K562 (cell line): Measurements from ENCODE around the gene FIGNL1. TPM values are rescaled to one million over a fixed set of nuclear protein-coding genes. Genes with fewer than 3 reads are reported as not detected.

Experiments
- CSDE1 ChIP-seq, 2 experiments: fragments of 450-650 bp; IDR thresholded peaks; 2 replicates each; pipeline ENCODE4 v1.6.1; 2016; ENCODE audit warnings: mild to moderate bottlenecking in 1 of 2
- MECOM ChIP-seq: fragments of 250-450 bp; sonication (Bioruptor Pico); IDR thresholded peaks from 2 replicates; pipeline ENCODE4 v1.8.0; 2022; ENCODE audit warnings: inconsistent platforms
- PTTG1 ChIP-seq: fragments of 450-650 bp; IDR thresholded peaks from 2 replicates; pipeline ENCODE4 v1.6.1; 2016; ENCODE audit warnings: low read depth, mild to moderate bottlenecking, missing genetic modification characterization, missing compliant biosample characterization
- RUNX1 ChIP-seq: sonication (generic); IDR thresholded peaks from 2 replicates; pipeline ENCODE4 v1.6.1; 2016; ENCODE audit warnings: antibody characterized with exemption, low read depth
- TCF7 ChIP-seq: sonication (generic); IDR thresholded peaks from 2 replicates; pipeline ENCODE4 v1.6.1; 2016; ENCODE audit warnings: antibody characterized with exemption, borderline replicate concordance
- VEZF1 ChIP-seq: fragments of 200-800 bp; sonication (Bioruptor generic); IDR thresholded peaks from 2 replicates; pipeline ENCODE4 v1.6.1; 2017; ENCODE audit warnings: missing genetic modification characterization, missing compliant biosample characterization
- ZNF436 ChIP-seq: fragments of 250-450, 450-650 bp; sonication (Bioruptor Pico); formaldehyde crosslinking; IDR thresholded peaks from 2 replicates; pipeline ENCODE4 v1.7.0; 2020; ENCODE audit warnings: mild to moderate bottlenecking
- polyA plus RNA-seq, 8 experiments: library from polyadenylated mRNA; depleted of rRNA in 4 of 8; stranded (reverse) in 5 of 8; unstranded in 3 of 8; fragments of >200 nt; fragmentation: Nextera tagmentation in 2 of 8; fragmentation: Illumina TruSeq in 1 of 8; extraction: Ambion mirVana in 2 of 8; extraction: Trizol in 1 of 8; gene quantifications; 2 replicates each; pipeline versions ENCODE4 v1.2.1 to v1.2.3, GENCODE V29; 2011 to 2014; ENCODE audit warnings: inconsistent platforms in 1 of 8, missing spikeins in 1 of 8
- total RNA-seq, 7 experiments: library from RNA; depleted of rRNA in 6 of 7; stranded (reverse); fragments of >200 nt in 6 of 7; fragmentation: Illumina TruSeq in 2 of 7; extraction: Trizol in 2 of 7; gene quantifications; 2 replicates each; pipeline versions ENCODE4 v1.2.1 to v1.2.3, GENCODE V29; 2011 to 2021; ENCODE audit warnings: low replicate concordance in 1 of 7
- TF ChIP-seq, protein P1 (sequence below): fragments of 450-650 bp; IDR thresholded peaks from 2 replicates; pipeline ENCODE4 v1.6.1; 2016; ENCODE audit warnings: low read depth
- TF ChIP-seq, protein P2 (sequence below): fragments of 250-450 bp; sonication (Bioruptor Pico); IDR thresholded peaks from 2 replicates; pipeline ENCODE4 v1.8.0; 2021; ENCODE audit warnings: moderate library complexity, mild to moderate bottlenecking, inconsistent platforms
- TF ChIP-seq, protein P3 (sequence below): fragments of 150-350 bp; IDR thresholded peaks from 2 replicates; pipeline ENCODE4 v1.6.1; 2014; ENCODE audit warnings: low read depth, mild to moderate bottlenecking, low read length, borderline replicate concordance
- TF ChIP-seq, protein P4 (sequence below): fragments of 450-650 bp; IDR thresholded peaks from 2 replicates; pipeline ENCODE4 v1.6.1; 2016; ENCODE audit warnings: borderline replicate concordance

Gene FIGNL1
- total and polyA plus RNA-seq, 9 of the 15 experiments (the other 6 are each of a cell fraction or from before 2014, with no cell fraction given): 15.5 to 48.3 (median 27.6) TPM

GRCh38 chr7:50467817-50468610 is 17.9 kb upstream of the FIGNL1 start (continued):
- TF ChIP-seq, protein P1, sequence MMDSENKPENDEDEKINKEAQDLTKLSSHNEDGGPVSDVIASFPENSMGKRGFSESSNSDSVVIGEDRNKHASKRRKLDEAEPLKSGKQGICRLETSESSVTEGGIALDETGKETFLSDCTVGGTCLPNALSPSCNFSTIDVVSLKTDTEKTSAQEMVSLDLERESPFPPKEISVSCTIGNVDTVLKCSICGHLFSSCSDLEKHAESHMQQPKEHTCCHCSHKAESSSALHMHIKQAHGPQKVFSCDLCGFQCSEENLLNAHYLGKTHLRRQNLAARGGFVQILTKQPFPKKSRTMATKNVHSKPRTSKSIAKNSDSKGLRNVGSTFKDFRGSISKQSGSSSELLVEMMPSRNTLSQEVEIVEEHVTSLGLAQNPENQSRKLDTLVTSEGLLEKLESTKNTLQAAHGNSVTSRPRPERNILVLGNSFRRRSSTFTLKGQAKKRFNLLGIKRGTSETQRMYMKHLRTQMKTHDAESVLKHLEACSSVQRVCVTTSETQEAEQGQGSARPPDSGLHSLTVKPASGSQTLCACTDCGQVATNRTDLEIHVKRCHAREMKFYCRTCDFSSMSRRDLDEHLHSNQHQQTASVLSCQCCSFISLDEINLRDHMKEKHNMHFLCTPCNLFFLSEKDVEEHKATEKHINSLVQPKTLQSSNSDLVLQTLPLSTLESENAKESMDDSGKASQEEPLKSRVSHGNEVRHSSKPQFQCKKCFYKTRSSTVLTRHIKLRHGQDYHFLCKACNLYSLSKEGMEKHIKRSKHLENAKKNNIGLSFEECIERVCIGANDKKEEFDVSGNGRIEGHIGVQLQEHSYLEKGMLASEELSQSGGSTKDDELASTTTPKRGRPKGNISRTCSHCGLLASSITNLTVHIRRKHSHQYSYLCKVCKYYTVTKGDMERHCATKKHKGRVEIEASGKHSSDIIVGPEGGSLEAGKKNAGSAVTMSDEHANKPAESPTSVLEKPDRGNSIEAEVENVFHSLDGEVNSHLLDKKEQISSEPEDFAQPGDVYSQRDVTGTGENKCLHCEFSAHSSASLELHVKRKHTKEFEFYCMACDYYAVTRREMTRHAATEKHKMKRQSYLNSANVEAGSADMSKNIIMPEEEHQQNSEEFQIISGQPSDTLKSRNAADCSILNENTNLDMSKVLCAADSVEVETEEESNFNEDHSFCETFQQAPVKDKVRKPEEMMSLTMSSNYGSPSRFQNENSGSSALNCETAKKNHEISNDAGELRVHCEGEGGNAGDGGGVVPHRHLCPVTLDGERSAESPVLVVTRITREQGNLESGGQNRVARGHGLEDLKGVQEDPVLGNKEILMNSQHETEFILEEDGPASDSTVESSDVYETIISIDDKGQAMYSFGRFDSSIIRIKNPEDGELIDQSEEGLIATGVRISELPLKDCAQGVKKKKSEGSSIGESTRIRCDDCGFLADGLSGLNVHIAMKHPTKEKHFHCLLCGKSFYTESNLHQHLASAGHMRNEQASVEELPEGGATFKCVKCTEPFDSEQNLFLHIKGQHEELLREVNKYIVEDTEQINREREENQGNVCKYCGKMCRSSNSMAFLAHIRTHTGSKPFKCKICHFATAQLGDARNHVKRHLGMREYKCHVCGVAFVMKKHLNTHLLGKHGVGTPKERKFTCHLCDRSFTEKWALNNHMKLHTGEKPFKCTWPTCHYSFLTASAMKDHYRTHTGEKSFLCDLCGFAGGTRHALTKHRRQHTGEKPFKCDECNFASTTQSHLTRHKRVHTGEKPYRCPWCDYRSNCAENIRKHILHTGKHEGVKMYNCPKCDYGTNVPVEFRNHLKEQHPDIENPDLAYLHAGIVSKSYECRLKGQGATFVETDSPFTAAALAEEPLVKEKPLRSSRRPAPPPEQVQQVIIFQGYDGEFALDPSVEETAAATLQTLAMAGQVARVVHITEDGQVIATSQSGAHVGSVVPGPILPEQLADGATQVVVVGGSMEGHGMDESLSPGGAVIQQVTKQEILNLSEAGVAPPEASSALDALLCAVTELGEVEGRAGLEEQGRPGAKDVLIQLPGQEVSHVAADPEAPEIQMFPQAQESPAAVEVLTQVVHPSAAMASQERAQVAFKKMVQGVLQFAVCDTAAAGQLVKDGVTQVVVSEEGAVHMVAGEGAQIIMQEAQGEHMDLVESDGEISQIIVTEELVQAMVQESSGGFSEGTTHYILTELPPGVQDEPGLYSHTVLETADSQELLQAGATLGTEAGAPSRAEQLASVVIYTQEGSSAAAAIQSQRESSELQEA: no peak
- TF ChIP-seq, protein P2, sequence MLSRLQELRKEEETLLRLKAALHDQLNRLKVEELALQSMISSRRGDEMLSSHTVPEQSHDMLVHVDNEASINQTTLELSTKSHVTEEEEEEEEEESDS (CRISPR knock-in tag): no peak
- TF ChIP-seq, protein P3, sequence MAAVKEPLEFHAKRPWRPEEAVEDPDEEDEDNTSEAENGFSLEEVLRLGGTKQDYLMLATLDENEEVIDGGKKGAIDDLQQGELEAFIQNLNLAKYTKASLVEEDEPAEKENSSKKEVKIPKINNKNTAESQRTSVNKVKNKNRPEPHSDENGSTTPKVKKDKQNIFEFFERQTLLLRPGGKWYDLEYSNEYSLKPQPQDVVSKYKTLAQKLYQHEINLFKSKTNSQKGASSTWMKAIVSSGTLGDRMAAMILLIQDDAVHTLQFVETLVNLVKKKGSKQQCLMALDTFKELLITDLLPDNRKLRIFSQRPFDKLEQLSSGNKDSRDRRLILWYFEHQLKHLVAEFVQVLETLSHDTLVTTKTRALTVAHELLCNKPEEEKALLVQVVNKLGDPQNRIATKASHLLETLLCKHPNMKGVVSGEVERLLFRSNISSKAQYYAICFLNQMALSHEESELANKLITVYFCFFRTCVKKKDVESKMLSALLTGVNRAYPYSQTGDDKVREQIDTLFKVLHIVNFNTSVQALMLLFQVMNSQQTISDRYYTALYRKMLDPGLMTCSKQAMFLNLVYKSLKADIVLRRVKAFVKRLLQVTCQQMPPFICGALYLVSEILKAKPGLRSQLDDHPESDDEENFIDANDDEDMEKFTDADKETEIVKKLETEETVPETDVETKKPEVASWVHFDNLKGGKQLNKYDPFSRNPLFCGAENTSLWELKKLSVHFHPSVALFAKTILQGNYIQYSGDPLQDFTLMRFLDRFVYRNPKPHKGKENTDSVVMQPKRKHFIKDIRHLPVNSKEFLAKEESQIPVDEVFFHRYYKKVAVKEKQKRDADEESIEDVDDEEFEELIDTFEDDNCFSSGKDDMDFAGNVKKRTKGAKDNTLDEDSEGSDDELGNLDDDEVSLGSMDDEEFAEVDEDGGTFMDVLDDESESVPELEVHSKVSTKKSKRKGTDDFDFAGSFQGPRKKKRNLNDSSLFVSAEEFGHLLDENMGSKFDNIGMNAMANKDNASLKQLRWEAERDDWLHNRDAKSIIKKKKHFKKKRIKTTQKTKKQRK: no peak
- TF ChIP-seq PTTG1 (tag) (no peak), ZNF436 (CRISPR knock-in tag) (no peak), CSDE1 (IDR thresholded peaks at IDR 0.05) (no peak), TCF7 (no peak), RUNX1 (no peak), MECOM (CRISPR knock-in tag) (no peak), VEZF1 (CRISPR knock-in tag) (no peak)
- TF ChIP-seq, protein P4, sequence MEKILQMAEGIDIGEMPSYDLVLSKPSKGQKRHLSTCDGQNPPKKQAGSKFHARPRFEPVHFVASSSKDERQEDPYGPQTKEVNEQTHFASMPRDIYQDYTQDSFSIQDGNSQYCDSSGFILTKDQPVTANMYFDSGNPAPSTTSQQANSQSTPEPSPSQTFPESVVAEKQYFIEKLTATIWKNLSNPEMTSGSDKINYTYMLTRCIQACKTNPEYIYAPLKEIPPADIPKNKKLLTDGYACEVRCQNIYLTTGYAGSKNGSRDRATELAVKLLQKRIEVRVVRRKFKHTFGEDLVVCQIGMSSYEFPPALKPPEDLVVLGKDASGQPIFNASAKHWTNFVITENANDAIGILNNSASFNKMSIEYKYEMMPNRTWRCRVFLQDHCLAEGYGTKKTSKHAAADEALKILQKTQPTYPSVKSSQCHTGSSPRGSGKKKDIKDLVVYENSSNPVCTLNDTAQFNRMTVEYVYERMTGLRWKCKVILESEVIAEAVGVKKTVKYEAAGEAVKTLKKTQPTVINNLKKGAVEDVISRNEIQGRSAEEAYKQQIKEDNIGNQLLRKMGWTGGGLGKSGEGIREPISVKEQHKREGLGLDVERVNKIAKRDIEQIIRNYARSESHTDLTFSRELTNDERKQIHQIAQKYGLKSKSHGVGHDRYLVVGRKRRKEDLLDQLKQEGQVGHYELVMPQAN: no peak
